H9 (cell line): ENCODE data around the gene AGAP3. TPM values are rescaled to one million over a fixed set of nuclear protein-coding genes. Genes with fewer than 3 reads are reported as not detected.

Experiments used
- DNase-seq: peaks from one replicate; pipeline ENCODE4 v3.0.0-alpha.2; 2017
- H2AFZ ChIP-seq: one replicate; pipeline ENCODE4 v1.6.1; 2013; ENCODE audit warnings: mild to moderate bottlenecking, low read length, control low read depth, moderate library complexity
- H2AK5ac ChIP-seq: 2 replicates; pipeline ENCODE4 v1.6.1; 2013; ENCODE audit warnings: low read length, control low read depth, mixed read lengths; ENCODE audit not compliant: insufficient read length
- H2BK120ac ChIP-seq: one replicate; pipeline ENCODE4 v1.6.1; 2013; ENCODE audit warnings: low read depth, mild to moderate bottlenecking, low read length, control low read depth, inconsistent platforms; ENCODE audit not compliant: poor library complexity, severe bottlenecking
- H2BK12ac ChIP-seq: 2 replicates; pipeline ENCODE4 v1.6.1; 2013; ENCODE audit warnings: low read length, control low read depth, mixed read lengths, low read depth; ENCODE audit not compliant: insufficient read length
- H2BK15ac ChIP-seq: 2 replicates; pipeline ENCODE4 v1.6.1; 2013; ENCODE audit warnings: low read depth, low read length, control low read depth
- H2BK20ac ChIP-seq: one replicate; pipeline ENCODE4 v1.6.1; 2013; ENCODE audit warnings: low read depth, mild to moderate bottlenecking, low read length, control low read depth, inconsistent platforms; ENCODE audit not compliant: poor library complexity, severe bottlenecking
- H2BK5ac ChIP-seq: 2 replicates; pipeline ENCODE4 v1.6.1; 2013; ENCODE audit warnings: low read length, control low read depth, mixed read lengths; ENCODE audit not compliant: insufficient read length
- H3K14ac ChIP-seq: 2 replicates; pipeline ENCODE4 v1.6.1; 2013; ENCODE audit warnings: low read length, control low read depth; ENCODE audit not compliant: insufficient read depth
- H3K18ac ChIP-seq: 2 replicates; pipeline ENCODE4 v1.6.1; 2013; ENCODE audit warnings: low read depth, mild to moderate bottlenecking, mixed read lengths, low read length, control low read depth; ENCODE audit not compliant: insufficient read length
- H3K23ac ChIP-seq: 2 replicates; pipeline ENCODE4 v1.6.1; 2013; ENCODE audit warnings: low read length, control low read depth, mixed read lengths, low read depth; ENCODE audit not compliant: insufficient read length
- H3K23me2 ChIP-seq: 2 replicates; pipeline ENCODE4 v1.6.1; 2013; ENCODE audit warnings: low read depth, mild to moderate bottlenecking, mixed read lengths, low read length, control low read depth; ENCODE audit not compliant: insufficient read length, poor library complexity, severe bottlenecking
- H3K27ac ChIP-seq: 2 replicates; pipeline ENCODE4 v1.5.1; 2013; ENCODE audit warnings: low read length, control low read depth, mixed read lengths, low read depth; ENCODE audit not compliant: insufficient read length
- H3K27me3 ChIP-seq: 2 replicates; pipeline ENCODE4 v1.6.1; 2013; ENCODE audit warnings: low read length, control low read depth, inconsistent platforms; ENCODE audit not compliant: insufficient read depth
- H3K4ac ChIP-seq: 2 replicates; pipeline ENCODE4 v1.6.1; 2013; ENCODE audit warnings: low read depth, mild to moderate bottlenecking, control low read depth, inconsistent platforms, low read length, moderate library complexity
- H3K4me1 ChIP-seq: 2 replicates; pipeline ENCODE4 v1.6.1; 2013; ENCODE audit warnings: low read length, control low read depth, inconsistent platforms; ENCODE audit not compliant: insufficient read depth
- H3K4me2 ChIP-seq: 2 replicates; pipeline ENCODE4 v1.6.1; 2013; ENCODE audit warnings: low read length, control low read depth, mixed read lengths; ENCODE audit not compliant: insufficient read length, insufficient read depth
- H3K56ac ChIP-seq: 2 replicates; pipeline ENCODE4 v1.6.1; 2013; ENCODE audit warnings: low read depth, mild to moderate bottlenecking, mixed read lengths, low read length, control low read depth; ENCODE audit not compliant: insufficient read length
- H3K79me1 ChIP-seq: 2 replicates; pipeline ENCODE4 v1.6.1; 2013; ENCODE audit warnings: low read depth, mild to moderate bottlenecking, moderate library complexity, low read length, control low read depth, inconsistent platforms; ENCODE audit not compliant: insufficient read depth, poor library complexity, severe bottlenecking
- H3K79me2 ChIP-seq: 2 replicates; pipeline ENCODE4 v1.6.1; 2013; ENCODE audit warnings: low read length, control low read depth, inconsistent platforms; ENCODE audit not compliant: insufficient read depth
- H3K9ac ChIP-seq: 2 replicates; pipeline ENCODE4 v1.6.1; 2013; ENCODE audit warnings: low read length, control low read depth, mixed read lengths; ENCODE audit not compliant: insufficient read length; ENCODE audit errors: extremely low read depth
- H3K9me3 ChIP-seq: one replicate; pipeline ENCODE4 v1.6.1; 2013; ENCODE audit warnings: low read depth, low read length, inconsistent platforms; ENCODE audit not compliant: control insufficient read depth
- H3T11ph ChIP-seq: one replicate; pipeline ENCODE4 v1.6.1; 2013; ENCODE audit warnings: mild to moderate bottlenecking, low read length, control low read depth, inconsistent platforms
- H4K20me1 ChIP-seq: one replicate; pipeline ENCODE4 v1.6.1; 2013; ENCODE audit not compliant: control insufficient read depth, insufficient read length, insufficient read depth
- H4K5ac ChIP-seq: 2 replicates; pipeline ENCODE4 v1.6.1; 2013; ENCODE audit warnings: low read depth, mild to moderate bottlenecking, mixed read lengths, low read length, control low read depth; ENCODE audit not compliant: insufficient read length
- H4K8ac ChIP-seq: replicated peaks from 2 replicates; pipeline ENCODE4 v1.6.1; 2013; ENCODE audit warnings: low read length, control low read depth, mixed read lengths, low read depth; ENCODE audit not compliant: insufficient read length
- H4K91ac ChIP-seq: 2 replicates; pipeline ENCODE4 v1.6.1; 2013; ENCODE audit warnings: low read depth, mild to moderate bottlenecking, moderate library complexity, mixed read lengths, low read length, control low read depth; ENCODE audit not compliant: insufficient read length
- H3K27ac Mint-ChIP-seq, 3 experiments: 2 replicates in 2 of 3; 3 replicates in 1 of 3; pipeline ENCODE4 v1.8.0; 2020 to 2021; ENCODE audit warnings: mixed read lengths in 3 of 3, mild to moderate bottlenecking in 1 of 3, moderate library complexity in 1 of 3
- H3K27me3 Mint-ChIP-seq: 2 replicates; pipeline ENCODE4 v1.8.0; 2021; ENCODE audit warnings: low read depth, mild to moderate bottlenecking, moderate library complexity, mixed read lengths
- H3K36me3 Mint-ChIP-seq, 3 experiments: 2 replicates in 2 of 3; 3 replicates in 1 of 3; pipeline ENCODE4 v1.8.0; 2020 to 2021; ENCODE audit warnings: low read depth in 3 of 3, mixed read lengths in 3 of 3; ENCODE audit not compliant: insufficient read depth in 1 of 3
- H3K4me1 Mint-ChIP-seq, 2 experiments: 2 replicates each; pipeline ENCODE4 v1.8.0; 2020; ENCODE audit warnings: mixed read lengths in 2 of 2
- H3K4me3 Mint-ChIP-seq, 2 experiments: 2 replicates in 1 of 2; 3 replicates in 1 of 2; pipeline ENCODE4 v1.8.0; 2020 to 2021; ENCODE audit warnings: mild to moderate bottlenecking in 2 of 2, mixed read lengths in 2 of 2, moderate library complexity in 1 of 2
- H3K9me3 Mint-ChIP-seq, 2 experiments: 2 replicates in 1 of 2; 3 replicates in 1 of 2; pipeline ENCODE4 v1.8.0; 2020; ENCODE audit warnings: mild to moderate bottlenecking in 2 of 2, mixed read lengths in 2 of 2, moderate library complexity in 1 of 2
- CTCF ChIP-seq: fragments of 200-600 bp; sonication (generic); conservative IDR thresholded peaks from 3 replicates; pipeline ENCODE4 v1.8.0; 2021; ENCODE audit warnings: antibody characterized with exemption, mild to moderate bottlenecking
- whole genome bisulfite sequencing: extraction: QIAGEN DNeasy Blood & Tissue Kit; methylation state at CpG from one replicate; pipeline ENCODE4 v1.1.7; 2013; ENCODE audit warnings: missing lambda C conversion rate, low lambda C conversion rate, mixed read lengths; ENCODE audit not compliant: insufficient read length; ENCODE audit errors: extremely low coverage; 5-methylcytosine and 5-hydroxymethylcytosine counted together
- total RNA-seq: library from RNA; stranded (reverse); gene quantifications from 2 replicates; pipeline ENCODE4 v1.2.1, GENCODE V29; 2021

The AGAP3 gene
- total RNA-seq, 1 experiment from 2014 or later: 97.7 TPM

GRCh38 chr7:151129960-151130591, 43.8 kb downstream of the AGAP3 start:
- no peaks in the 10 kb centered on the region for H3K79me2 ChIP-seq
- peaks cover 2% of the 10 kb centered on the region; the same call in 1 of the 2 replicates for H3K4me1 ChIP-seq
- no peak overlapping the region for H3K4ac ChIP-seq
- H2BK20ac ChIP-seq: no peak overlapping the region
- no peak overlapping the region for H4K91ac ChIP-seq
- no peak overlapping the region for H3K9ac ChIP-seq
- H2BK12ac ChIP-seq: no peak overlapping the region
- H3T11ph ChIP-seq: no peak overlapping the region
- TF ChIP-seq CTCF: no peak
- Mint-ChIP-seq H3K27ac (peak overlapping the region in 1 of 3 experiments; percentile 74; a peak in 1 of 7 replicates), H3K27me3 (peaks cover 10% of the 10 kb centered on the region), H3K36me3 (peaks cover 23 to 52% (median 27%) of the 10 kb centered on the region in 3 experiments), H3K9me3 (no peaks in the 10 kb centered on the region; a peak in 1 of 5 replicates), H3K4me3 (no peak overlapping the region), H3K4me1 (peaks cover 5 to 12% of the 10 kb centered on the region in 2 experiments)
- H3K14ac ChIP-seq: no peak overlapping the region
- H2AK5ac ChIP-seq: no peak overlapping the region
- no peak overlapping the region for H3K18ac ChIP-seq
- DNase-seq: no peak
- WGBS: no CpG with 5 or more reads among the region's 9 CpGs
- no peak overlapping the region for H3K4me2 ChIP-seq
- peaks cover 10% of the 10 kb centered on the region for H3K23me2 ChIP-seq
- H3K56ac ChIP-seq: no peak overlapping the region
- H2BK120ac ChIP-seq: no peak overlapping the region
- no peak overlapping the region for H3K23ac ChIP-seq
- H3K27ac ChIP-seq: no peak overlapping the region
- H3K27me3 ChIP-seq: no peaks in the 10 kb centered on the region
- no peak overlapping the region for H2BK5ac ChIP-seq
- H4K5ac ChIP-seq: no peak overlapping the region
- H2BK15ac ChIP-seq: no peak overlapping the region
- no peaks in the 10 kb centered on the region for H3K9me3 ChIP-seq
- no peak overlapping the region for H4K8ac ChIP-seq
- no peaks in the 10 kb centered on the region for H3K79me1 ChIP-seq
- H2AFZ ChIP-seq: no peak overlapping the region
- no peaks in the 10 kb centered on the region for H4K20me1 ChIP-seq
